Activated naive CD4-positive, alpha-beta T cell treated with anti-CD3 and anti-CD28 coated beads, Interleukin-2, amount 10 ng/mL, durations not matched to agents 7 days and 5 days (primary cell): ENCODE data around the gene CEBPZ.

Source experiments
- CTCF ChIA-PET: fragments of 350-600 bp; sonication (Branson Sonifier 250); formaldehyde crosslinking; loops from one replicate; lab custom pipeline; 2021; ENCODE audit warnings: antibody characterized with exemption; lab: Charles Lee
- DNase-seq: peaks from one replicate; pipeline ENCODE4 v3.0.0-alpha.2; 2020
- H3K27ac Mint-ChIP-seq: one replicate; pipeline ENCODE4 v1.8.0; 2021; ENCODE audit warnings: mild to moderate bottlenecking, moderate library complexity, mixed read lengths
- H3K27me3 Mint-ChIP-seq: one replicate; pipeline ENCODE4 v1.8.0; 2021; ENCODE audit warnings: mild to moderate bottlenecking, mixed read lengths
- H3K36me3 Mint-ChIP-seq: one replicate; pipeline ENCODE4 v1.8.0; 2021; ENCODE audit warnings: mixed read lengths
- H3K4me1 Mint-ChIP-seq: one replicate; pipeline ENCODE4 v1.8.0; 2021; ENCODE audit warnings: mixed read lengths
- H3K4me3 Mint-ChIP-seq: one replicate; pipeline ENCODE4 v1.8.0; 2021; ENCODE audit warnings: mild to moderate bottlenecking, moderate library complexity, mixed read lengths
- H3K9me3 Mint-ChIP-seq: one replicate; pipeline ENCODE4 v1.8.0; 2021; ENCODE audit warnings: mixed read lengths

CEBPZ gene

DNA sequence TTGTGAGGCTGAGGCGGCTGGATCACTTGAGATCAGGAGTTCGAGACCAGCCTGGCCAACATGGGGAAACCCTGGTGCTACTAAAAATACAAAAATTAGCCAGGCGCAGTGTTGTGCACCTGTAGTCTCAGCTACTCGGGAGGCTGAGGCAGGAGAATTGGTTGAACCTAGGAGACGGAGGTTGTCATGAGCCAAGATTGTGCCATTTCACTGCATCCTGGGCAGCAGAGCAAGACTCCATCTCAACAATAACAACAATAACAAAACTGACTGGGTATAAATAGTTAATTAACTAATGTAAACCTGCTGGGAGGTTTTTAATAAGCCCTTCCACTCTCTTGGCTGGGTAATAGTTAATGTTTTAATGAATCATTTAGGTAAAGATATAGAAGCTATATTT, 50.8 kb downstream of the CEBPZ start:
- Mint-ChIP-seq H3K27ac (no peak overlapping the region), H3K27me3 (peaks cover 46% of the 10 kb centered on the region), H3K4me3 (no peak overlapping the region), H3K9me3 (no peaks in the 10 kb centered on the region), H3K36me3 (no peaks in the 10 kb centered on the region), H3K4me1 (no peaks in the 10 kb centered on the region)
- CTCF ChIA-PET, result no interaction called here
- DNase-seq, result no peak

DNA sequence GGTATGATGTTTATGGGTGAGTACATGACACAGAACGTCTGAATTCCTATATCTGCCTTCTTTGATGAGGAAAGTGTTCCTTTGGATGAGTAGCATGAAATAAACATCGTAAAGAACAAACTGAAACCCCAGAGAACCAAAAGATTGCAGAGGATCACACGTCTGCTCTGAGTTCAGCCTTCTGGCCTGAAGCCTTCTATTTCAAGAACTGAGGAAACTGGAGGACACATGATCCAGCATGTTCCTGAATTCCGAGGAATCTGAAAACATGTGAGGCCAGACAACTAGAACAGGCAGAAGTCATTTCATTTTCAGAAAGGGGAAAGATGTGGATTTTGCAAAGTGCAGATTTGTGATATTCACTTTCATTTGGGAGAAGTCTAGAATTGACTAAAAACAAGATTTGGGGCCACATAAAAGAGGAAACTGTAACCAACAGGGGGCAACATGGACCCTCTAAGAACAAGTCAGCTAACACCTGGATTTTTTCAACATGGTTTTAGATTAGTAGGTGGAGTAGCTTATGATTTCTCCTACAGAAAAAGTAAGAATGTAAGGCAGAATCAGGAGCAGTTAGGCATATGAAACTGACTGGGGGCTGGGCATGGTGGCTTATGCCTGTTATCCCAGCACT, 51.3 kb downstream of the CEBPZ start:
- no peaks in the 10 kb centered on the region for H3K9me3 Mint-ChIP-seq
- no peaks in the 10 kb centered on the region for H3K36me3 Mint-ChIP-seq
- no peak for DNase-seq
- no peak overlapping the region for H3K27ac Mint-ChIP-seq
- no peaks in the 10 kb centered on the region for H3K4me1 Mint-ChIP-seq
- CTCF ChIA-PET, result no interaction called here
- peaks cover 46% of the 10 kb centered on the region for H3K27me3 Mint-ChIP-seq
- no peak overlapping the region for H3K4me3 Mint-ChIP-seq

DNA sequence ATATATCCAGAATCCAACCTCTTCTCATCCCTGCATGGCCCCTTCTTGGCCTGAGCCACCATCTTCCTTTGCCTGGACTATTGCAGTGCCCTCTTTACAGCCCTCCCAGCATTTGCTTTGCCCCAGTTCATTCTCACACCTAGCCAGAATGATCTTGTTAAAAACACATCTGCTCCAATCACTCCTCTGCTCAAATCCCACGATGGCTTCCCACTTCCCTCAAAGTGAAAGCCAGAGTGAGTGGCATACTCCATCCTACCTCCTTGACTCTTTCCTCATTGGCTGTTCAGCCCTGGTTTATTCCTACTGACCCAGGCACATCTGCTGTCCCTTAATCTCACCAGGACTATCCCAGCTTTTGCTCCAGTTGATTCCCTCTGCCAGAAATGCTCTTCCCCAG, 57.7 kb downstream of the CEBPZ start:
- no peak for DNase-seq
- no peaks in the 10 kb centered on the region for H3K4me1 Mint-ChIP-seq
- H3K36me3 Mint-ChIP-seq, result no peaks in the 10 kb centered on the region
- CTCF ChIA-PET, result no interaction called here
- H3K9me3 Mint-ChIP-seq, result no peaks in the 10 kb centered on the region
- no peak overlapping the region for H3K27ac Mint-ChIP-seq
- no peak overlapping the region for H3K4me3 Mint-ChIP-seq
- H3K27me3 Mint-ChIP-seq, result peaks cover 12% of the 10 kb centered on the region

DNA sequence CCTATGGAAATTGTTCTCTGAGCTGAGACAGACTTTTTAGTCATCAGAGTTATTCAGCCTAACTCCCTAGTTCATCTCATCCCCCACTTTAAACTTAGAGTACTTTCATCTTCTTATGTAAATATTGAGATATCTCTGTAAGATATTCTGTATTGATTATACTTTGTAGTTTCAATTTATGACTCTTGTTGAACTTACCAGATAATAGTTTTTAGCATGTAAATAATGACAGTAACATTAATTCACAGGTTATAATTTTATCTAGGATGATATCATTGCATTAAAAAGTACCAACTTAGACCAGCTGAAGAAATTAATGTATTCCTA, 59.8 kb downstream of the CEBPZ start:
- no peaks in the 10 kb centered on the region for H3K36me3 Mint-ChIP-seq
- H3K27ac Mint-ChIP-seq, result no peak overlapping the region
- H3K27me3 Mint-ChIP-seq, result peaks cover 5% of the 10 kb centered on the region
- H3K4me1 Mint-ChIP-seq, result no peaks in the 10 kb centered on the region
- H3K4me3 Mint-ChIP-seq, result no peak overlapping the region
- H3K9me3 Mint-ChIP-seq, result peaks cover 1% of the 10 kb centered on the region
- DNase-seq, result no peak
- CTCF ChIA-PET, result interaction anchor here (0.7 kb wide), 1 partner anchor 62 kb away, joined by 3 read pairs; no protein-coding TSS in a partner anchor

DNA sequence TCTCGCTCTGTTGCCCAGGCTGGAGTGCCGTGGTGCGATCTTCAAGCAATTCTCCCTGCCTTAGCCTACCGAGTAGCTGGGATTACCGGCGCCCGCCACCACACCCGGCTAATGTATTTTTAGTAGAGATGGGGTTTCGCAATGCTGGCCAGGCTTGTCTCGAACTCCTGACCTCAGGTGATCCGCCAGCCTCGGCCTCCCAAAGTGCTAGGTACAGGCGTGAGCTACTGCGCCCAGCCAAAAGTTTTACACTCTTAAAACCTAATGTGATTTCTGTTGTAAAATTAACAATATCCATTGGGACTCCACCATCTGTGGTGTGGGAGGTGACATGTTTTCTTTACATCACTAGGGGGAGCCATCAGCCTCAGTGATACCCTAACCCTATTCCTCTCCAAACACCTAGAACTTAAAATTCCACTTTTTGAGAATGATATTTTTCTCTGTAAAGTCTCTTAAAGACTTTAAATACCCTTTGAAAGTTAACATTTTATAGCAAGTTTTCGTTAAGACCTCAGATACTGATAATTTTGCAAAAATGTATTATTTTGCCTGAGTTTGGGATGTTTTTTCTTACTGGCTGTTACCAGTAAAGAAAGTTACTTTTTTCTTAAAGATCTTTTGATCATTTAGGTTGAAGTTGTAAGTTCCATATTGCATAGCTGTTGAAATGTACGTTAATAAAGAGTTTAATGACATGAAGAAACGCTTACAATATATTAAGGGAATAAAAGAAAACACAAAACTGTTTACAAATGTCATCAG, 63.0 kb downstream of the CEBPZ start:
- CTCF ChIA-PET, result interaction anchor here (0.7 to 2.2 kb wide), 19 partner anchors 10 to 908 kb away, joined by 3 to 10 read pairs (median 4); partner anchors contain the start of genes CEBPZ, NDUFAF7 and SULT6B1
- peak; percentile 40 for DNase-seq
- Mint-ChIP-seq H3K27ac (no peak overlapping the region), H3K4me1 (no peaks in the 10 kb centered on the region), H3K4me3 (no peak overlapping the region), H3K36me3 (peaks cover 5% of the 10 kb centered on the region), H3K27me3 (peaks cover 15% of the 10 kb centered on the region), H3K9me3 (peaks cover 16% of the 10 kb centered on the region)

DNA sequence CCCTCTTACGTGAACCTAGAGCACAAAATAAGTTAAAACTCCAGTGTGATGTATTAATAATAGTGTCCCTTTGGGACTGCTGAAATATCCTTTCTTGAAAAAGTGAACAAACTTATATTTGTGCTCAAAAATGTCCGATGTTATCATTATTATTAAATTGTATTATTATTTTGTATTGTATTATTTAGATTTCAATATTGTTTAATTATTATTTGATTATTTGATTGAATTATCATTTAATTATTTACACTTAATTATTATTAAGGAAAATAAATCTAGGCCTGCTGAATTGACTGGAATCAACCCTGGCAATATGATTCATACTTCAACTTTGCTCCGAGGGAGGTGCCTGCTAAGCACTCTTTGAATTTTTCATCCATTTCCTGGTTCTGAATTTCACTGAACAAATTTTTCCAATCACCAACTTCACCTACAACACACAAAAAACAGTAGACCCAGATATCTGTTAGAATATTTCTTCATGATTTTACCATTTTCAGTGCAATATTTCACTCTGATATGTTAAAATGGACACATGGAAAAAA, 63.7 kb downstream of the CEBPZ start:
- DNase-seq, result no peak
- Mint-ChIP-seq H3K36me3 (peaks cover 5% of the 10 kb centered on the region), H3K9me3 (peaks cover 16% of the 10 kb centered on the region), H3K4me1 (no peaks in the 10 kb centered on the region), H3K27me3 (peaks cover 15% of the 10 kb centered on the region), H3K27ac (no peak overlapping the region), H3K4me3 (no peak overlapping the region)
- CTCF ChIA-PET, result interaction anchor here (1.0 to 2.2 kb wide), 6 partner anchors 10 to 665 kb away, joined by 3 to 10 read pairs (median 5); no protein-coding TSS in a partner anchor

DNA sequence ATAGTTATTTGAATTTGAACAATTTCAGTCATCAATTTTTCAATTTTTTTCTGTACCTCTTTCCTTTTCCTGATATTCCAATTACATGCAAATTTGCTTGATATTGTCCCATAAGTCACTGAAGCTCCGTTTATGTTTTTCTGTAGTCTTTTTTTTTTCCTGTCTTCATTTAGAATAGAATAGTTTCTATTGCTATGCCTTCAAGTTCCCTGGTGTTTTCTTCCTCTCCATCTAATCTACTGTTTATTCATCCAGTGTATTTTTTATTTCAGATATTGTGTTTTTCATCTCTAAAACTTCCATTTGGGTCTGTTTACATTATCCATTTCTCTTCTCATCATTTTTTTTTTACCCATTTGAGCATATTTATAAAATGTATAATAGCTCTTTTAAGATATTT, 66.6 kb downstream of the CEBPZ start:
- CTCF ChIA-PET, result interaction anchor here (0.6 to 1.1 kb wide), 2 partner anchors 78 to 712 kb away, joined by 3 to 4 read pairs; no protein-coding TSS in a partner anchor
- DNase-seq, result no peak

DNA sequence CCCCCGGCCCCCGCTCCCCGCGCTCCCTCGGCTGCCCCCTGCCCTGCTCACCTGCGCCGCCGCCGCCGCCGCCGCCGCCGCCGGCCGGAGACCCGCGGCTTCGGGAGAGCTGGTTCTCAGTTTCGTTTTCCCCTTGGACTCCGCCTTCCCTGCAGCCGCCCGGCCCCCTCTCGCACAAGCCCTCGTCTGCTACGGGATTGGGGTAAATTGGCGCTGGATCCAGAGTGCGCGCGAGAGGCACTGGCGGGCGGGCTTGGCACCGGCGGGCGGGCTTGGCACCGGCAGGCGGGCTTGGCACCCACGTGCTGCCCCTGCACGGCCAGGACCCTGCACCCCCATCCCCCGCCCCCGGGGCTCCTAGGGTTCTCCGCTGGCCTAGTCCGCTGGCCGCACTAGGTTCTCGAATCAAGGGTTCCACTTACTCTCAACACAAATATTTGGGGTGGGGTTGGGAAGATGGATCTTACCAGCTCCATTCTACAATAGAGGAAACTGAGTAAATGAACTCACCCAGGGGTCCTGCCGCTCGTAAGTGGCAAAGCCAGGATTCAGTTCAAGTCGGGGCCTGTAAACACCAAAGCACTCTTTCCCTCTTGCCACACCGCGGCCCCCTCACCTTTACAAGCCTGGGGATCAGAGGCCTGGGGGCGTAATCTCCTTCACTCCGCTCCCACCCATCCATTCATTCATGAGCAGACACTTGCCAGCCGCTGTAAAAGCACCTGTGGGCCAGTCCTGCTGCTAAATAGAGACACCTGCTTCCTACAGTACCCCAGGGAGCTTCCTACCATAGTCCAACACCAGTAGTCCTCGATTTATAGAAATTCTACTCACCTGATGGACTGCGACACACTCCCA, 74.3 kb downstream of the CEBPZ start, which contains the start of gene EIF2AK2:
TSS of gene EIF2AK2 (minus strand) at position 124 of the 858 bp plus-strand sequence. CDS start 9,174 bp downstream, outside the sequence.
- CTCF ChIA-PET, result interaction anchor here (1.2 to 1.7 kb wide), 3 partner anchors 11 to 206 kb away, joined by 3 to 10 read pairs (median 4); no protein-coding TSS in a partner anchor
- peaks cover 46% of the 10 kb centered on the region for H3K4me1 Mint-ChIP-seq

More for the DNA sequence above, 66.6 kb downstream of the CEBPZ start:
- peaks cover 18% of the 10 kb centered on the region for H3K9me3 Mint-ChIP-seq
- no peaks in the 10 kb centered on the region for H3K4me1 Mint-ChIP-seq
- peak overlapping the region; percentile 49 for H3K27ac Mint-ChIP-seq
- H3K4me3 Mint-ChIP-seq, result no peak overlapping the region
- peaks cover 12% of the 10 kb centered on the region for H3K27me3 Mint-ChIP-seq
- peaks cover 5% of the 10 kb centered on the region for H3K36me3 Mint-ChIP-seq

DNA sequence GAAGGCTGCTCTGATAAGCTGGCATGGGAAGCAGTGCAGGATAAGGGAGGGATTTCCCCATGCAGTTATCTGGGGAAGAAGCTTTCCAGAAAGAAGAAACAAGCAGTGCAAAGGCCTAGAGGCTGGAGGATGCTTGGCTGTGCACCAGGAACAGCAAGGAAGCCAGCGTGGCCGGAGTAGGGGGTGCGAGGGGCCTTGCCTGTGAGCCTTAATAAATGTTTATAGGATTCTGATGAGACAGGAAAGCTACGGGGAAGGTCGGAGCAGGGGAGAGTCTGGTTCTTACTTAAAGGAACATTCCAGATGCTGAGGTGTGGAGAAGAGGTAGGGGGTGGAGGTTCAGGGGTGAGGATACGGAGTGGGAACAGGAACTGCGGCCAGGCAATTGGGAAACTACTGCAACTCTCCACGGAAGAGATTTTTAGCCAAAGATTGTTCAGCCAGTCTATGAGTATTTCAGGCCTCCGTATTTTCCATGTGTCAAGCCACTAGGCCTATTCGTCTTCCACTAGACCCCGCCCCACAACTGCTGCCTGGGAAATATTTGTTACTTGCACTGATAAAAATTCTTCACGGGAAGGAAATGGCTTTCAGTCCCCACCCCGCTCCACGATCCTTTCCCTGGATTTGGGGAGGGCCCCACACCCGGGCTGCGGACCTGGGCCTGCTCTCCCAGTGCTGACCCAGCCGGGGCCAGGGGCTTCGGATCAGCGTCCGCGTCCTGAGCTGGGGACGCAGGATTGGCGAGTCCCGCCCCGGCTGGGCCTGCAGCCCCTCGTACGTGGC, 75.1 kb downstream of the CEBPZ start:
- CTCF ChIA-PET, result interaction anchor here (0.9 kb wide), 1 partner anchor 40 kb away, joined by 3 read pairs; no protein-coding TSS in a partner anchor
- H3K4me1 Mint-ChIP-seq, result peaks cover 52% of the 10 kb centered on the region
- H3K27me3 Mint-ChIP-seq, result no peaks in the 10 kb centered on the region
- peaks cover 30% of the 10 kb centered on the region for H3K36me3 Mint-ChIP-seq
- peak overlapping the region; percentile 97 for H3K4me3 Mint-ChIP-seq
- H3K27ac Mint-ChIP-seq, result peak overlapping the region; percentile 88
- no peaks in the 10 kb centered on the region for H3K9me3 Mint-ChIP-seq
- DNase-seq, result peak; percentile 34

More for the DNA sequence above, 74.3 kb downstream of the CEBPZ start, which contains the start of gene EIF2AK2:
- Mint-ChIP-seq H3K27ac (peak within 1 kb of the TSS; percentile 88), H3K27me3 (no peaks in the 10 kb centered on the region), H3K36me3 (peaks cover 25% of the 10 kb centered on the region), H3K9me3 (no peaks in the 10 kb centered on the region), H3K4me3 (peak within 1 kb of the TSS; percentile 97)
- DNase-seq, result peak; percentile 92

DNA sequence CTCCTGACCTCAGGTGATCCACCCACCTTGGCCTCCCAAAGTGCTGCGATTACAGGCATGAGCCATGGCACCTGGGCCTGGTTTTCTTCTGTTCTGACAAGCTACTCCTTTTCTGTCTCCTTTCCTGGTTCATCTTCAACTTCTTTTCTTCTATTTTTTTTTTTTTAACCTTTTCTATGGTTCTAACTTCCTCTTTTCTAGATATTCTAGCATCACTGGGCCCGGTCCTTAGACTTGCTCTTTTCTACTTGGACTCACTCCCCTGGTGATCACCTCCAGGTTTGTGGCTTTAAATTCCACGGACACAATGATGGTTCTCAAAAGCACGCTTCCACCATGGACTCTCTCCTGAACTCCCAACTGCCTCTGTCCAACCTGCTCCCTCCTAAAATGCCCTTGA, 76.6 kb downstream of the CEBPZ start:
- H3K27ac Mint-ChIP-seq, result no peak overlapping the region
- H3K4me3 Mint-ChIP-seq, result peak overlapping the region; percentile 13
- no peaks in the 10 kb centered on the region for H3K9me3 Mint-ChIP-seq
- peaks cover 66% of the 10 kb centered on the region for H3K4me1 Mint-ChIP-seq
- CTCF ChIA-PET, result no interaction called here
- no peak for DNase-seq
- peaks cover 36% of the 10 kb centered on the region for H3K36me3 Mint-ChIP-seq
- H3K27me3 Mint-ChIP-seq, result no peaks in the 10 kb centered on the region

DNA sequence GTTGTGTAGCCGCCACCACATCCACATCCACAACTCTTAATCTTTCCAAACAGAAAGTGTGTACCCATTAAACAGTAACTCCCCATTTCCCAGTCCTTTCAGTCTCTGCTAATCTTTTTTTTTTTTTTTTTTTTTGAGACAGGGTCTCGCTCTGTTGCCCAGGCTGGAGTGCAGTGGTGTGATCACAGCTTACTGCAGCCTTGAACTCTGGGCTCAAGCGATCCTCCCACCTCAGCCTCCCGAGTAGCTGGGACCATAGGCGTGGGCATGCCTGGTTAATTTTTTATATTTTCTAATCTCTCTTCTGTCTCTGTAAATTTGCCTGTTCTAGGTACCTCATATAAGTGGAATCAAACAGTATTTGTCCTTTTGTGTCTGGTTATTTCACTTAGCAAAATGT, 78.2 kb downstream of the CEBPZ start:
- H3K4me1 Mint-ChIP-seq, result peaks cover 77% of the 10 kb centered on the region
- H3K27me3 Mint-ChIP-seq, result no peaks in the 10 kb centered on the region
- DNase-seq, result no peak
- H3K4me3 Mint-ChIP-seq, result no peak overlapping the region
- H3K9me3 Mint-ChIP-seq, result no peaks in the 10 kb centered on the region
- no peak overlapping the region for H3K27ac Mint-ChIP-seq
- peaks cover 46% of the 10 kb centered on the region for H3K36me3 Mint-ChIP-seq
- CTCF ChIA-PET, result no interaction called here
